CD4-positive, CD25-positive, alpha-beta regulatory T cell (primary cell): Measurements from ENCODE around the gene FLAD1. TPM values are rescaled to one million over a fixed set of nuclear protein-coding genes. Genes with fewer than 3 reads are reported as not detected.
A peak's percentile ranks its signal among the peaks of the same experiment; 100 is the strongest.

Source experiments
- ATAC-seq, 2 donors: fragments of 150-1000 bp; cut with Tn5 transposase; one replicate each; pipeline ENCODE4 v1.10.0; 2021; ENCODE audit warnings: low read depth in 2 of 2, moderate number of reproducible peaks in 2 of 2, moderate library complexity in 1 of 2
- DNase-seq, 3 donors: peaks; one replicate each; pipeline versions ENCODE4 v3.0.0 to v3.0.0-alpha.2; 2012 to 2022; ENCODE audit warnings: mixed read lengths in 1 of 3
- H3K27ac ChIP-seq: one replicate; pipeline ENCODE4 v1.7.0; 2013; ENCODE audit warnings: mild to moderate bottlenecking, low read length; ENCODE audit not compliant: insufficient read depth, poor library complexity, severe bottlenecking
- H3K27me3 ChIP-seq: one replicate; pipeline ENCODE4 v1.7.0; 2013; ENCODE audit warnings: low read length; ENCODE audit not compliant: control insufficient read depth, insufficient read depth
- H3K36me3 ChIP-seq: one replicate; pipeline ENCODE4 v1.7.0; 2013; ENCODE audit warnings: mild to moderate bottlenecking, low read length, moderate library complexity; ENCODE audit not compliant: control insufficient read depth, insufficient read depth
- H3K4me1 ChIP-seq: 2 replicates; pipeline ENCODE4 v1.7.0; 2013; ENCODE audit warnings: mild to moderate bottlenecking, low read length; ENCODE audit not compliant: insufficient read depth, control insufficient read depth, poor library complexity, severe bottlenecking
- H3K4me3 ChIP-seq: one replicate; pipeline ENCODE4 v1.7.0; 2013; ENCODE audit warnings: low read depth, mild to moderate bottlenecking, low read length, moderate library complexity
- H3K9me3 ChIP-seq, 2 experiments: 1 replicate in 1 of 2; 2 replicates in 1 of 2; pipeline ENCODE4 v1.7.0; 2013; ENCODE audit warnings: low read length in 2 of 2, mild to moderate bottlenecking in 1 of 2, moderate library complexity in 1 of 2; ENCODE audit not compliant: control insufficient read depth in 2 of 2
- H3K27ac Mint-ChIP-seq, 3 donors: one replicate each; pipeline ENCODE4 v1.8.0; 2020 to 2022; ENCODE audit warnings: mild to moderate bottlenecking in 3 of 3, mixed read lengths in 3 of 3, moderate library complexity in 2 of 3
- H3K27me3 Mint-ChIP-seq: one replicate; pipeline ENCODE4 v1.8.0; 2022; ENCODE audit warnings: mild to moderate bottlenecking, mixed read lengths
- H3K36me3 Mint-ChIP-seq: one replicate; pipeline ENCODE4 v1.8.0; 2020; ENCODE audit warnings: mixed read lengths
- H3K4me1 Mint-ChIP-seq, 4 donors: one replicate each; pipeline ENCODE4 v1.8.0; 2020 to 2022; ENCODE audit warnings: mixed read lengths in 4 of 4, mild to moderate bottlenecking in 1 of 4
- H3K4me3 Mint-ChIP-seq, 4 donors: one replicate each; pipeline ENCODE4 v1.8.0; 2020 to 2022; ENCODE audit warnings: mild to moderate bottlenecking in 4 of 4, mixed read lengths in 4 of 4, moderate library complexity in 3 of 4
- H3K9me3 Mint-ChIP-seq, 7 donors: one replicate each; pipeline ENCODE4 v1.8.0; 2020 to 2022; ENCODE audit warnings: mixed read lengths in 7 of 7, mild to moderate bottlenecking in 3 of 7, moderate library complexity in 2 of 7
- polyA plus RNA-seq, 4 donors: library from polyadenylated mRNA; unstranded; fragments of 300-500 nt; fragmentation: Illumina TruSeq; gene quantifications; one replicate each; pipeline ENCODE4 v1.2.3, GENCODE V29; 2021
- total RNA-seq: library from RNA; stranded (reverse); gene quantifications from one replicate; pipeline ENCODE4 v1.2.3, GENCODE V29; 2022

Gene FLAD1
- total RNA-seq: 39.1 TPM
- 10 to 100 TPM; 41.0 to 60.3 (median 44.0) TPM for polyA plus RNA-seq

DNA sequence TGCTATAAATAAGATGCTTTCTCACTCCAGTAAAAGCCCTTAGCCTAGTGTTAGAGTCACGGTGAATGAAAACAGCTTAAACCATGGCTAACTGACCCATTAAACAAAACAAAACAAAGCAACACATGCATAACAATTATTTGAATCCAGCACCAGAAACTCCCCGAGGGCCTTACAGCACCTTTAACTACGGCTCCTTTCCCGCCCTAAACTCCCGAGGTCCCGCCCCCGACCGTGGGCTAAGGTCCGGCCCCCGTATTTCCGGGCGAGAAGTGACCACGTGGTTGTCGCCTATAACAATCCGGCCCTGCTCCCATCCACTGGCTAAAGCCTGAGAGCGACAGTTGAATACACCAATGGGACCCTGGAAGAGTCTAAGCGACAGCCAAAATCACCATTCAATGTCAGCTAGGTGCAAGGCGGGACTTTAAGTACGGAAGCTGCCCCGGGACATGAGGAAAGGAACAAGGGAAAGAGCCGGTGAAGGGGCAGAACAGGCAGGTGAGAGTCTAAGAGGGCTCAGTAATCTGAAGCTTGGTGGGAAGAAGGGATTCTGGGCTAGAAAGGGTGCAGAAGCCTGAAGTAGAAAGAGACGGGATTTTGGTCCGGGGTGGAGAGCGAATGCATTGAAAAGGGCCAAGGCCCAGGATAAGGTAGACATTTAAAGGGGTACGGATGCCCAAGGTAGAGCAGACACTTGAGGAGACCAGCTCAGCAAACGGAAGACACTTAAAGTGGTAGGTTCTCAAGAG lies at the start of gene FLAD1:
FLAD1 (plus strand) TSS at position 448 of the 752 bp plus-strand sequence. CDS start 351 bp downstream, outside the sequence.
- H3K27ac Mint-ChIP-seq: no peak within 1 kb of the TSS
- ATAC-seq (peak; percentile 100), DNase-seq (peak; percentile 95 to 100 (median 95))
- peak within 1 kb of the TSS; percentile 85 for H3K27ac ChIP-seq
- H3K27me3 ChIP-seq: no peaks in the 10 kb centered on the region
- no peaks in the 10 kb centered on the region for H3K27me3 Mint-ChIP-seq
- peaks cover 5% of the 10 kb centered on the region for H3K36me3 ChIP-seq
- no peak within 1 kb of the TSS for H3K4me3 Mint-ChIP-seq
- H3K4me1 Mint-ChIP-seq: peaks cover 0 to 7% (median 3%) of the 10 kb centered on the region in 4 donors
- H3K9me3 ChIP-seq: no peaks in the 10 kb centered on the region
- H3K36me3 Mint-ChIP-seq: peaks cover 3% of the 10 kb centered on the region
- peaks cover 30% of the 10 kb centered on the region for H3K4me1 ChIP-seq
- H3K4me3 ChIP-seq: peak within 1 kb of the TSS; percentile 98
- H3K9me3 Mint-ChIP-seq: no peaks in the 10 kb centered on the region

DNA sequence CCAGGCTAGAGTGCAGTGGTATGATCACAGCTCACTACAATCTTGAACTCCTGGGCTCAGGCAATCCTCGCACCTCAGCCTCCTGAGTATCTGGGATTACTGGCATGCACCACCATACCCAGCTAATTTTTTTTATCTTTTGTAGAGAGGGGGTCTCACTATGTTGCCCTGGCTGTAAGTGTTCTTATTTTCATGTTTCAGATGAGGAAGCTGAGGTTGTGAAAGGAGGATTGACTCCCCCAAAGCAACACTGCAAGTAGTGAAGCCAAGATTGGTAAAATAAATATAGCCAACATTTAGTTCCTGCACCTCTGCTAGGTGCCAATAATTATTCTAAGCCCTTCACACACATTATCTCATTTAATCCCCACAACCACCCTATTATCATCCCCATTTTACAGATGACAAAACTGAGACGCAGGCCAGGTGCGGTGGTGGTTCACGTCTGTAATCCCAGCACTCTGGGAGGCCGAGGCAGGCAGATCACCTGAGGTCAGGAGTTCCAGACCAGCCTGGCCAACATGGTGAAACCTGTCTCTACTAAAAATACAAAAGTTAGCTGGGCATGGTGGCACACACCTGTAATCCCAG lies 48.7 kb upstream of the FLAD1 start:
- Mint-ChIP-seq H3K4me1 (peaks cover 6 to 57% (median 24%) of the 10 kb centered on the region in 4 donors), H3K27me3 (no peaks in the 10 kb centered on the region), H3K4me3 (peak overlapping the region; percentile 60 to 98 (median 86)), H3K36me3 (peaks cover 6% of the 10 kb centered on the region), H3K27ac (peak overlapping the region in 1 of 3 donors; percentile 99), H3K9me3 (no peaks in the 10 kb centered on the region)
- peaks cover 14% of the 10 kb centered on the region for H3K36me3 ChIP-seq
- peak overlapping the region; percentile 10 for H3K27ac ChIP-seq
- peaks cover 28% of the 10 kb centered on the region for H3K4me1 ChIP-seq
- H3K4me3 ChIP-seq: no peak overlapping the region
- ATAC-seq (no peak), DNase-seq (no peak)
- H3K27me3 ChIP-seq: no peaks in the 10 kb centered on the region
- no peaks in the 10 kb centered on the region for H3K9me3 ChIP-seq

DNA sequence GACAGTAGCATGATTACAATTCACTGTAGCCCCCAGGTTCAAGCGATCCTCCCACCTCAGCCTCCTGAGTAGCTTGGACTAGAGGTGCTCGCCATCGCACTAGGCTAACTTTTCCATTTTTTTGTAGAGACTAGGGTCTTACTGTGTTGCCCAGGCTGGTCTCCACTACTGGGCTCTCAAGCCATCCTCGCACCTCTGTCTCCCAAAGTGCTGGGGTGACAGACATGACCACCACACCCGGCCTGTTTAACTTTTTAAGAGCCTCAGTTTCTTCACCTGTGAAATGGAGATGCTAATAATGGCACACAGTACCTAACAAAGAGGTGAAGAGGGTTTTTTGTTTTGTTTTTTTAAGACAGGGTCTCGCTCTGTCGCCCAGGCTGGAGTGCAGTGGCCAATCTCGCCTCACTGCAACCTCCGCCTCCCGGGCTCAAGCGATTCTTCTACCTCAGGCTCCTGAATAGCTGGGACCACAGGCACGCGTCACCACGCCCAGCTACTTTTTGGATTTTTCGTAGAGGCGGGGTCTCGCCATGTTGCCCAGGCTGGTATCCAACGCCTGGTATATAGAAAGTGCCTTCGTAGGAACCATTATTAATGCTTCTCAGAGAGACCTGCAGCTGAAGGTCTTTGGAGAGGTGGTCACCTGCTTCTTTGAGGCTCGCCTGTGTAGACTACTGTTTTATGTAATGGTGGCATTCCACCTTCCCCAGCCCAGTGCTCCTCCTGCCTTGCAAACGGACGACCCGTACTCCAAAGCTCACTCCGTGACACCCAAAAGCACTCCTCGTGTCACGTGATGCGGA lies 47.2 kb upstream of the FLAD1 start:
- peak overlapping the region; percentile 94 for H3K4me3 ChIP-seq
- peak overlapping the region; percentile 99 for H3K27ac ChIP-seq
- ATAC-seq: no peak
- Mint-ChIP-seq H3K4me1 (peaks cover 9 to 68% (median 32%) of the 10 kb centered on the region in 4 donors), H3K36me3 (peaks cover 2% of the 10 kb centered on the region), H3K27ac (peak overlapping the region; percentile 99 to 100 (median 99)), H3K4me3 (peak overlapping the region; percentile 85 to 98 (median 93)), H3K27me3 (no peaks in the 10 kb centered on the region), H3K9me3 (no peaks in the 10 kb centered on the region)
- no peaks in the 10 kb centered on the region for H3K27me3 ChIP-seq
- no peaks in the 10 kb centered on the region for H3K9me3 ChIP-seq
- H3K4me1 ChIP-seq: peaks cover 41% of the 10 kb centered on the region
- H3K36me3 ChIP-seq: peaks cover 8% of the 10 kb centered on the region
- no peak for DNase-seq

DNA sequence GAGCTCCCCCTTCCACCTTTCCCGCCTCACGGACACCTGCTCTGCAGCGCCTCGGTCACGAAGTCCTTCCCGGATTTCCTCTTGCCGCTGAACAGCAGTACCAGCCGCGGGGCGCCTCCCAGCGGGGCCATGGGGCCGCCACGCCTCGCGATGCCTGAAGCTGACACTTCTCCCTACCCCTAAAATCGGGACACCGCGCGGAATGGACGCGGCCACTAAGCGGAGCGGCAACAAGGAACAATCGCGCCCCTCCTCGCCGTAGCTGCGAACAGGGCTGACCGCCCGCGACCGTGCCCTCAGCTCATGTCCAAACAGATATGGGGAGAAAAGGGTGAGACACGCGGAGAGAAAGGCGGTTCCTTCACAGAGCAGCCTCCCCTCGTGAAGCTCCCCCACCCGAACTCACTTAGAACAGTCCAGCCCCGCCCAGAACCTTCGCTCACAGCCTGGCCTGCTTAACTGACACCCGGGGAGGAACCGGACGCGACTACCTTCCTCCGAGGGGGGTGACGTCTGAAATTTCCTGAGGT lies 46.5 kb upstream of the FLAD1 start, which contains the start of gene PMVK:
PMVK (minus strand) TSS at position 165 of the 530 bp plus-strand sequence; CDS start at position 131, 34 bp downstream.
- ATAC-seq (peak; percentile 88 to 89), DNase-seq (peak; percentile 94 to 99 (median 98))
- Mint-ChIP-seq H3K36me3 (no peaks in the 10 kb centered on the region), H3K4me1 (peaks cover 9 to 73% (median 38%) of the 10 kb centered on the region in 4 donors), H3K9me3 (no peaks in the 10 kb centered on the region), H3K27ac (peak within 1 kb of the TSS; percentile 99 to 100 (median 99)), H3K27me3 (no peaks in the 10 kb centered on the region), H3K4me3 (peak within 1 kb of the TSS; percentile 85 to 98 (median 93))
- H3K9me3 ChIP-seq: no peaks in the 10 kb centered on the region
- peaks cover 5% of the 10 kb centered on the region for H3K36me3 ChIP-seq
- peaks cover 48% of the 10 kb centered on the region for H3K4me1 ChIP-seq
- H3K27me3 ChIP-seq: no peaks in the 10 kb centered on the region
- peak within 1 kb of the TSS; percentile 94 for H3K4me3 ChIP-seq
- peak within 1 kb of the TSS; percentile 99 for H3K27ac ChIP-seq

DNA sequence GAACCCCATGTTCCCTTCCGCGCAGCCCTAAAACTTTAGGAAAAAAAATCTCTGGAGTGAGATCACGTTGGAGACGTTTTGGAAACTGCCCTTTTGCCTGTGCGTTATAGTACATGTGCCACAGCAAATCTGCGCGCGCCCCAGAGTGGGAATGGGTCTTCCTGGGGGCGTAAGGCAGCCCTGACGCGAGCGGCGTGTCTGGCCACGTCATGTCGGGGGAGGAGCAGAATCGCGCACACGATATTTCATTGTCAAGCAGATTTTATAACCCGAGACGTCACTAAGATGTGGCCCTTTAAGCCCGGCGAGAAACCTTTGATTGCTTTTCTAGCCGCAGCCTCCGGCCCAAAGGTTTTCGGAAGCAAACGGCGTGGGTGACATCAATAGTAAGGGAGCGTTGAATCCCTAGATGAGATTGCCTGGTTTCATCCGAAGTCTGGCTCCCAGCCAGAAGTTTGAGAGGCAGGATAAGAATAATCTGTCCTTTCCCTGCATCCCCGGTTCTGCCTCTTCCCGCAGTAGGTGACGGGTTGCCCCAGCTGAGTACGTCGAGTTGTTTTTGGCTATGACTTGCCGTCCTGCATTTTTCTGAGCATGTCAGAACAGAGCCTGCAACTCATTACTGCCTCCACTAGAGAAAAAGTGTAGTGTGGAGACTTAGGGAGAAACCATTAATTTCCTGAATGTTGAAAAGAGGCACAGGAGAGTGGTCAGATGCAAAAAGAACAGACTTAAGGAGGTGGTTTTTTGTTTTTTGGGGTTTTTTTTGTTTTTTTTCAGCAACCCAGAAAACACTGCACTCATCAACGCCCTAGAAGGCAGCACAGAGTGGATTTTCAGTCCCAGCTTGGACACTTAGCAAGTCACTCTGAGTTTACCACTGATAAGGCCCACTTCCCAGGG lies 45.8 kb upstream of the FLAD1 start:
- H3K36me3 Mint-ChIP-seq: no peaks in the 10 kb centered on the region
- no peaks in the 10 kb centered on the region for H3K9me3 ChIP-seq
- H3K27ac Mint-ChIP-seq: peak overlapping the region; percentile 99 to 100 (median 99)
- H3K4me1 ChIP-seq: peaks cover 55% of the 10 kb centered on the region
- no peaks in the 10 kb centered on the region for H3K36me3 ChIP-seq
- H3K4me1 Mint-ChIP-seq: peaks cover 10 to 80% (median 40%) of the 10 kb centered on the region in 4 donors
- peak overlapping the region; percentile 99 for H3K27ac ChIP-seq
- ATAC-seq: peak; percentile 73 to 77
- peaks cover 0 to 2% (median 0%) of the 10 kb centered on the region in 7 donors for H3K9me3 Mint-ChIP-seq
- no peaks in the 10 kb centered on the region for H3K27me3 Mint-ChIP-seq
- peak overlapping the region; percentile 85 to 98 (median 93) for H3K4me3 Mint-ChIP-seq
- DNase-seq: peak; percentile 89 to 98 (median 97)
- H3K4me3 ChIP-seq: peak overlapping the region; percentile 94
- H3K27me3 ChIP-seq: no peaks in the 10 kb centered on the region

DNA sequence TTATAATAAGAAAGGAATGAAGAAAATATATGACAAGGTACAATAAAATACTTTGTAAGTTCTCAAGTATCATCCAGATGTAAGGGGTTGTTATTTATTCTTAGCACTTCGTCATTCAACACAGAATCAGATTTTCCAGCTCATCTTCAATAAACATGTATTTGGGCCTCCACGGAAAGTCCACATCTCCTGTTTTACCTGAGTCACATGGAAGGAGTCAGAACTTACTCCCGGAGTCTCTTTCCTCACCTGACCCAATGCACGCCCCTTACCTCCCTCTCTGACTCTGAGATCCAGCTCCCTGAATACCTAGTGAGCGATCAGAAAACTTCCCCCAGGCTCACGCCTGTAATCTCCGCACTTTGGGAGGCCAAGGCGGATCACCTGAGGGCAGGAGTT lies 45.2 kb upstream of the FLAD1 start:
- H3K4me3 ChIP-seq: peak overlapping the region; percentile 94
- Mint-ChIP-seq H3K27ac (peak overlapping the region; percentile 99 to 100 (median 99)), H3K4me3 (peak overlapping the region; percentile 85 to 98 (median 93))

More for the DNA sequence above, 45.2 kb upstream of the FLAD1 start:
- Mint-ChIP-seq H3K9me3 (peaks cover 0 to 3% (median 0%) of the 10 kb centered on the region in 7 donors), H3K27me3 (no peaks in the 10 kb centered on the region), H3K36me3 (no peaks in the 10 kb centered on the region), H3K4me1 (peaks cover 14 to 81% (median 45%) of the 10 kb centered on the region in 4 donors)
- no peaks in the 10 kb centered on the region for H3K9me3 ChIP-seq
- peak overlapping the region; percentile 99 for H3K27ac ChIP-seq
- no peaks in the 10 kb centered on the region for H3K36me3 ChIP-seq
- peaks cover 61% of the 10 kb centered on the region for H3K4me1 ChIP-seq
- no peak for DNase-seq
- ATAC-seq: no peak
- H3K27me3 ChIP-seq: no peaks in the 10 kb centered on the region
